ENCODE data around the gene PDE6G. TPM values are rescaled to one million over a fixed set of nuclear protein-coding genes. Genes with fewer than 3 reads are reported as not detected.

Gene PDE6G
- total and polyA plus RNA-seq, 2 of the 13 experiments (the other 11 are each of a cell fraction or from before 2014, with no cell fraction given): 1.4 to 6.7 TPM

DNA sequence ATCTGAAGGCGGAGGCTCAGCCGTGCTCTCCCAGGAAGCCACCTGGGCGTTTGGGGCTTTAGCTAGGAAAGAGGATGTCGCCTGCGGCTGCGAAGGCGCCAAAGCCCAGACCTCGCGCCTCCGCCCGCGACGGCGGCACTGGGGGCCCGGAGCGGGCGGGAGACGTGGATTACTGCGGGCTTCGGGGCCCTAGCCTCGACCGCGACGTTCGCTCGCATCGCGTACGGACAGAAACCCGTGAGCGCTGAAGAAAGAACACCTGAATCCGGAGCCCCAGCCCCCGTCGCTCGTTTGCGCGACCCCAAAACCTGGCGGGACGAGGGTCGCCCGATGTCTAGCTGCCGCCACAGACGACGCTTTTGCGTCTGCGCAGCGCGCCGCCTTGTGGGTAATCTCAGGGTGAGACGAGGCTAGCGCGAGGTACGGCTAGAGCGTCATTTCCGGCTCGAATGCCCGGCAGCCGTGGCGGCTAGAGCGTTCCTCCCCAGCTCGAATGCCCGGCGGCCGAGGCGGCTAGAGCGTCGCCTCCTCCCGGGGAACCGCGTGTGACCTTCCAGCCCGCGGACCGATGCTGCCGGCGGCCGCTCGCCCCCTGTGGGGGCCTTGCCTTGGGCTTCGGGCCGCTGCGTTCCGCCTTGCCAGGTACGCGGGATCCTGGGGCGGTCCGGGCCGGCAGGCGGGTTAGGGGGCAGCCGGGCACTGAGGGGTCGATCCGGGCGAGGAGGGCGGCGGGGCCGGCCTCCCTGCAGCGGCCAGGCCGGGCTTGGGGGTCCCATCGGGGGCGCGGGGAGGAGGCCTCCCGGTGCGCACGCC, 46.8 kb upstream of the PDE6G start, which contains the start of gene MRPL12 (continued):
- TF ChIP-seq NR2F6 (IDR thresholded peaks at IDR 0.05) (no peak), NR2F6 (CRISPR knock-in tag; IDR thresholded peaks at IDR 0.05) (peak; percentile 81), ZNF674 (CRISPR knock-in tag; IDR thresholded peaks at IDR 0.05; ENCODE audit: low read depth) (peak; percentile 63; the same call in 1 of the 2 replicates), ZBTB37 (CRISPR knock-in tag; IDR thresholded peaks at IDR 0.05) (no peak), ZFY (CRISPR knock-in tag; IDR thresholded peaks at IDR 0.05) (peak; percentile 98), ZFP1 (CRISPR knock-in tag; IDR thresholded peaks at IDR 0.05) (no peak; the same call in 1 of the 2 replicates), ZBTB20 (CRISPR knock-in tag; IDR thresholded peaks at IDR 0.05; ENCODE audit: borderline replicate concordance, low read depth) (peak; percentile 79; the same call in 1 of the 2 replicates), GFI1 (CRISPR knock-in tag; IDR thresholded peaks at IDR 0.05; ENCODE audit: borderline replicate concordance) (peak; percentile 56), ZNF510 (CRISPR knock-in tag; IDR thresholded peaks at IDR 0.05; ENCODE audit: low read depth) (peak; percentile 86), MBNL3 (CRISPR knock-in tag; conservative IDR thresholded peaks at IDR 0.05) (no peak), PHF8 (CRISPR knock-in tag; IDR thresholded peaks at IDR 0.05) (peak; percentile 93), ZNF343 (CRISPR knock-in tag; IDR thresholded peaks at IDR 0.05) (peak; percentile 72; the same call in 1 of the 2 replicates), ZNF775 (CRISPR knock-in tag; IDR thresholded peaks at IDR 0.05; ENCODE audit: borderline replicate concordance) (no peak), TOE1 (CRISPR knock-in tag; IDR thresholded peaks at IDR 0.05) (peak; percentile 88; the same call in 1 of the 2 replicates), RXRA (CRISPR knock-in tag; IDR thresholded peaks at IDR 0.05) (peak; percentile 92)
- TF ChIP-seq, protein P1, sequence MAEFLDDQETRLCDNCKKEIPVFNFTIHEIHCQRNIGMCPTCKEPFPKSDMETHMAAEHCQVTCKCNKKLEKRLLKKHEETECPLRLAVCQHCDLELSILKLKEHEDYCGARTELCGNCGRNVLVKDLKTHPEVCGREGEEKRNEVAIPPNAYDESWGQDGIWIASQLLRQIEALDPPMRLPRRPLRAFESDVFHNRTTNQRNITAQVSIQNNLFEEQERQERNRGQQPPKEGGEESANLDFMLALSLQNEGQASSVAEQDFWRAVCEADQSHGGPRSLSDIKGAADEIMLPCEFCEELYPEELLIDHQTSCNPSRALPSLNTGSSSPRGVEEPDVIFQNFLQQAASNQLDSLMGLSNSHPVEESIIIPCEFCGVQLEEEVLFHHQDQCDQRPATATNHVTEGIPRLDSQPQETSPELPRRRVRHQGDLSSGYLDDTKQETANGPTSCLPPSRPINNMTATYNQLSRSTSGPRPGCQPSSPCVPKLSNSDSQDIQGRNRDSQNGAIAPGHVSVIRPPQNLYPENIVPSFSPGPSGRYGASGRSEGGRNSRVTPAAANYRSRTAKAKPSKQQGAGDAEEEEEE (CRISPR knock-in tag; IDR thresholded peaks at IDR 0.05; ENCODE audit: borderline replicate concordance): no peak
- TF ChIP-seq, protein P2, sequence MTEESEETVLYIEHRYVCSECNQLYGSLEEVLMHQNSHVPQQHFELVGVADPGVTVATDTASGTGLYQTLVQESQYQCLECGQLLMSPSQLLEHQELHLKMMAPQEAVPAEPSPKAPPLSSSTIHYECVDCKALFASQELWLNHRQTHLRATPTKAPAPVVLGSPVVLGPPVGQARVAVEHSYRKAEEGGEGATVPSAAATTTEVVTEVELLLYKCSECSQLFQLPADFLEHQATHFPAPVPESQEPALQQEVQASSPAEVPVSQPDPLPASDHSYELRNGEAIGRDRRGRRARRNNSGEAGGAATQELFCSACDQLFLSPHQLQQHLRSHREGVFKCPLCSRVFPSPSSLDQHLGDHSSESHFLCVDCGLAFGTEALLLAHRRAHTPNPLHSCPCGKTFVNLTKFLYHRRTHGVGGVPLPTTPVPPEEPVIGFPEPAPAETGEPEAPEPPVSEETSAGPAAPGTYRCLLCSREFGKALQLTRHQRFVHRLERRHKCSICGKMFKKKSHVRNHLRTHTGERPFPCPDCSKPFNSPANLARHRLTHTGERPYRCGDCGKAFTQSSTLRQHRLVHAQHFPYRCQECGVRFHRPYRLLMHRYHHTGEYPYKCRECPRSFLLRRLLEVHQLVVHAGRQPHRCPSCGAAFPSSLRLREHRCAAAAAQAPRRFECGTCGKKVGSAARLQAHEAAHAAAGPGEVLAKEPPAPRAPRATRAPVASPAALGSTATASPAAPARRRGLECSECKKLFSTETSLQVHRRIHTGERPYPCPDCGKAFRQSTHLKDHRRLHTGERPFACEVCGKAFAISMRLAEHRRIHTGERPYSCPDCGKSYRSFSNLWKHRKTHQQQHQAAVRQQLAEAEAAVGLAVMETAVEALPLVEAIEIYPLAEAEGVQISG (CRISPR knock-in tag; IDR thresholded peaks at IDR 0.05): peak; percentile 100
- TF ChIP-seq, protein P3, sequence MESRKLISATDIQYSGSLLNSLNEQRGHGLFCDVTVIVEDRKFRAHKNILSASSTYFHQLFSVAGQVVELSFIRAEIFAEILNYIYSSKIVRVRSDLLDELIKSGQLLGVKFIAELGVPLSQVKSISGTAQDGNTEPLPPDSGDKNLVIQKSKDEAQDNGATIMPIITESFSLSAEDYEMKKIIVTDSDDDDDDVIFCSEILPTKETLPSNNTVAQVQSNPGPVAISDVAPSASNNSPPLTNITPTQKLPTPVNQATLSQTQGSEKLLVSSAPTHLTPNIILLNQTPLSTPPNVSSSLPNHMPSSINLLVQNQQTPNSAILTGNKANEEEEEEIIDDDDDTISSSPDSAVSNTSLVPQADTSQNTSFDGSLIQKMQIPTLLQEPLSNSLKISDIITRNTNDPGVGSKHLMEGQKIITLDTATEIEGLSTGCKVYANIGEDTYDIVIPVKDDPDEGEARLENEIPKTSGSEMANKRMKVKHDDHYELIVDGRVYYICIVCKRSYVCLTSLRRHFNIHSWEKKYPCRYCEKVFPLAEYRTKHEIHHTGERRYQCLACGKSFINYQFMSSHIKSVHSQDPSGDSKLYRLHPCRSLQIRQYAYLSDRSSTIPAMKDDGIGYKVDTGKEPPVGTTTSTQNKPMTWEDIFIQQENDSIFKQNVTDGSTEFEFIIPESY (CRISPR knock-in tag; IDR thresholded peaks at IDR 0.05): peak; percentile 57; the same call in 1 of the 2 replicates
- TF ChIP-seq, protein P4, sequence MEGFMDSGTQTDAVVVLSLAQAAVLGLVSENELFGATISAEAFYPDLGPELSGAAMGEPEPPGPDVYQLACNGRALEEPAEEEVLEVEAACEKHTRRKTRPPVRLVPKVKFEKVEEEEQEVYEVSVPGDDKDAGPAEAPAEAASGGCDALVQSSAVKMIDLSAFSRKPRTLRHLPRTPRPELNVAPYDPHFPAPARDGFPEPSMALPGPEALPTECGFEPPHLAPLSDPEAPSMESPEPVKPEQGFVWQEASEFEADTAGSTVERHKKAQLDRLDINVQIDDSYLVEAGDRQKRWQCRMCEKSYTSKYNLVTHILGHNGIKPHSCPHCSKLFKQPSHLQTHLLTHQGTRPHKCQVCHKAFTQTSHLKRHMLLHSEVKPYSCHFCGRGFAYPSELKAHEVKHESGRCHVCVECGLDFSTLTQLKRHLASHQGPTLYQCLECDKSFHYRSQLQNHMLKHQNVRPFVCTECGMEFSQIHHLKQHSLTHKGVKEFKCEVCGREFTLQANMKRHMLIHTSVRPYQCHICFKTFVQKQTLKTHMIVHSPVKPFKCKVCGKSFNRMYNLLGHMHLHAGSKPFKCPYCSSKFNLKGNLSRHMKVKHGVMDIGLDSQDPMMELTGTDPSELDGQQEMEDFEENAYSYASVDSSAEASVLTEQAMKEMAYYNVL (CRISPR knock-in tag; IDR thresholded peaks at IDR 0.05; ENCODE audit: borderline replicate concordance): peak; percentile 68; the same call in 1 of the 2 replicates
